T-cell (primary cell): ENCODE data around the gene POMGNT1. TPM values are rescaled to one million over a fixed set of nuclear protein-coding genes. Genes with fewer than 3 reads are reported as not detected.

ENCODE experiments used
- ATAC-seq, 4 experiments: fragments of 200-7000 bp in 3 of 4; fragments of 150-1000 bp in 1 of 4; cut with Tn5 transposase; replicated peaks in 1 of 4; 1 replicate in 3 of 4; 2 replicates in 1 of 4; pipeline ENCODE4 v1.10.0; 2021; ENCODE audit warnings: moderate library complexity in 3 of 4, mild to moderate bottlenecking in 2 of 4, moderate number of reproducible peaks in 1 of 4
- CTCF ChIA-PET, 2 donors: fragments of 300-600 bp; sonication (Branson Sonifier 250); formaldehyde crosslinking; loops; one replicate each; lab custom pipeline; 2022; ENCODE audit warnings: antibody characterized with exemption in 2 of 2; lab: Charles Lee
- POLR2A ChIA-PET, 2 donors: fragments of 300-600 bp; sonication (Branson Sonifier 250); formaldehyde crosslinking; loops; one replicate each; lab custom pipeline; 2022; ENCODE audit warnings: antibody characterized with exemption in 2 of 2; lab: Charles Lee
- DNase-seq, 35 experiments: peaks; one replicate each; pipeline versions ENCODE4 v3.0.0 to v3.0.0-alpha.2; 2013 to 2023
- H3K27ac ChIP-seq: one replicate; pipeline ENCODE4 v1.5.1; 2013; ENCODE audit warnings: low read length
- H3K27me3 ChIP-seq, 2 experiments: replicated peaks in 1 of 2; 1 replicate in 1 of 2; 2 replicates in 1 of 2; pipeline versions ENCODE4 v1.6.1 to v1.7.0; 2013; ENCODE audit warnings: low read length in 1 of 2, mixed read lengths in 1 of 2; ENCODE audit not compliant: control insufficient read depth in 2 of 2, insufficient read depth in 2 of 2; ENCODE audit errors: extremely low read depth in 1 of 2
- H3K36me3 ChIP-seq, 2 donors: 1 replicate in 1 of 2; 2 replicates in 1 of 2; pipeline versions ENCODE4 v1.6.1 to v1.7.0; 2013; ENCODE audit warnings: low read length in 1 of 2; ENCODE audit not compliant: control insufficient read depth in 2 of 2, insufficient read depth in 1 of 2; ENCODE audit errors: extremely low read depth in 1 of 2
- H3K4me1 ChIP-seq, 2 experiments: 1 replicate in 1 of 2; 2 replicates in 1 of 2; pipeline versions ENCODE4 v1.6.1 to v1.7.0; 2013; ENCODE audit warnings: low read length in 2 of 2, mixed read lengths in 1 of 2; ENCODE audit not compliant: insufficient read depth in 2 of 2, control insufficient read depth in 1 of 2; ENCODE audit errors: extremely low read depth in 1 of 2
- H3K4me3 ChIP-seq, 2 donors: 1 replicate in 1 of 2; 2 replicates in 1 of 2; pipeline versions ENCODE4 v1.5.1 to v1.7.0; 2013; ENCODE audit warnings: mild to moderate bottlenecking in 2 of 2, low read length in 1 of 2, moderate library complexity in 1 of 2; ENCODE audit not compliant: control insufficient read depth in 1 of 2; ENCODE audit errors: extremely low read depth in 1 of 2
- H3K9me3 ChIP-seq: 2 replicates; pipeline ENCODE4 v1.7.0; 2013
- H3K27ac Mint-ChIP-seq, 2 donors: one replicate each; pipeline ENCODE4 v1.8.0; 2020 to 2021; ENCODE audit warnings: mild to moderate bottlenecking in 2 of 2, mixed read lengths in 2 of 2
- H3K27me3 Mint-ChIP-seq, 2 donors: one replicate each; pipeline ENCODE4 v1.8.0; 2021 to 2022; ENCODE audit warnings: mixed read lengths in 2 of 2
- H3K36me3 Mint-ChIP-seq: one replicate; pipeline ENCODE4 v1.8.0; 2021; ENCODE audit warnings: mixed read lengths
- H3K4me1 Mint-ChIP-seq, 3 donors: one replicate each; pipeline ENCODE4 v1.8.0; 2020 to 2022; ENCODE audit warnings: mixed read lengths in 3 of 3, mild to moderate bottlenecking in 1 of 3
- H3K4me3 Mint-ChIP-seq, 3 donors: one replicate each; pipeline ENCODE4 v1.8.0; 2020 to 2022; ENCODE audit warnings: mild to moderate bottlenecking in 3 of 3, mixed read lengths in 3 of 3, moderate library complexity in 3 of 3
- H3K9me3 Mint-ChIP-seq, 3 donors: one replicate each; pipeline ENCODE4 v1.8.0; 2020 to 2022; ENCODE audit warnings: mixed read lengths in 3 of 3
- WGBS: methylation state at CpG from one replicate; pipeline ENCODE4 v1.1.5; 2013; ENCODE audit warnings: missing lambda C conversion rate; ENCODE audit not compliant: insufficient coverage; 5-methylcytosine and 5-hydroxymethylcytosine counted together
- total RNA-seq, 35 experiments: library from RNA in 6 of 35; stranded (reverse) in 6 of 35; fragments of 120-200 nt in 1 of 35; gene quantifications; one replicate each; pipeline versions ENCODE4 v1.2.1 to v1.2.4 and lab custom pipeline; 2013 to 2026

The POMGNT1 gene
- total RNA-seq, 5 donors from 2014 or later (not counting 1 experiment from before 2014, with no cell fraction given): 38.0 to 49.6 (median 42.2) TPM

DNA sequence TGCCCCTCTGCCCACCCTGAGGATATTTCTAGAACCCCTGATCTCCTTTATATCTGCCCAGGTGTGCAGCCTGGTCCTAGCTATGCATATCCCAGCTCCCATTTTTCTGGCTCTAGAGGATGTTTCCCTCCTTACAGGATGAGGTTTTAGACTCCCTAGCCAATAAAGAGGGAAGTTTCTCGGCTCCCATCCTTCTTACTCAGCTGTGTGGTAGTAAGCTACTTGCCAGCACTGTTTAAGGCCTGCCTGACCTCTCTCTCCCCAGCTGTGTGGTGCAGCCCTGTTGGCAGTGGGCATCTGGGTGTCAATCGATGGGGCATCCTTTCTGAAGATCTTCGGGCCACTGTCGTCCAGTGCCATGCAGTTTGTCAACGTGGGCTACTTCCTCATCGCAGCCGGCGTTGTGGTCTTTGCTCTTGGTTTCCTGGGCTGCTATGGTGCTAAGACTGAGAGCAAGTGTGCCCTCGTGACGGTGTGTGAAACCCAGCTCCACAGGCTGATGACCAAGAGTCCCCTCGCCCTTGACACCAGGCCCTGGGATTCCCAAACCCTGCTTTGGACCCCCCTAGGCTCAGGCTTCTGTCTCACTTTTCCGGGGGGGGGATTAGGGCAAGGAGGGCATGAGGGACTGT is 14.2 kb downstream of the POMGNT1 start:
- Mint-ChIP-seq H3K36me3 (peaks cover 10% of the 10 kb centered on the region), H3K9me3 (no peaks in the 10 kb centered on the region), H3K27me3 (no peaks in the 10 kb centered on the region), H3K4me1 (peaks cover 6 to 18% (median 9%) of the 10 kb centered on the region in 3 donors), H3K4me3 (no peak overlapping the region), H3K27ac (no peak overlapping the region)
- H3K4me1 ChIP-seq: peaks cover 0 to 21% of the 10 kb centered on the region in 2 experiments
- ATAC-seq (peak in 1 of 4 experiments; percentile 16), DNase-seq (peak in 2 of 35 experiments; percentile 13 to 20)
- H3K27ac ChIP-seq: no peak overlapping the region
- no peak overlapping the region for H3K4me3 ChIP-seq
- peaks cover 0 to 9% of the 10 kb centered on the region in 2 donors for H3K36me3 ChIP-seq
- no peaks in the 10 kb centered on the region for H3K9me3 ChIP-seq
- ChIA-PET POLR2A (no interaction called here), CTCF (interaction anchor here in 1 of 2 donors (0.6 to 1.8 kb wide), 2 partner anchors 147 to 151 kb away, joined by 4 to 7 read pairs; no protein-coding TSS in a partner anchor)
- peaks cover 0 to 6% of the 10 kb centered on the region in 2 experiments for H3K27me3 ChIP-seq
- WGBS: 66% methylated on average over 9 of the region's 12 CpGs

GRCh38 chr1:46183079-46183847 is 15.0 kb downstream of the POMGNT1 start:
- peaks cover 0 to 6% of the 10 kb centered on the region in 2 donors for H3K36me3 ChIP-seq
- DNase-seq (no peak), ATAC-seq (no peak)
- H3K4me3 ChIP-seq: no peak overlapping the region
- no peak overlapping the region for H3K4me3 Mint-ChIP-seq
- ChIA-PET POLR2A (no interaction called here), CTCF (interaction anchor here in 1 of 2 donors (0.7 to 1.8 kb wide), 2 partner anchors 146 to 346 kb away, joined by 3 to 7 read pairs; no protein-coding TSS in a partner anchor)
- H3K27ac Mint-ChIP-seq: no peak overlapping the region
- no peaks in the 10 kb centered on the region for H3K27me3 Mint-ChIP-seq
- H3K27me3 ChIP-seq: peaks cover 0 to 6% of the 10 kb centered on the region in 2 experiments
- H3K4me1 Mint-ChIP-seq: peaks cover 6 to 18% (median 9%) of the 10 kb centered on the region in 3 donors
- no peaks in the 10 kb centered on the region for H3K9me3 Mint-ChIP-seq
- no peaks in the 10 kb centered on the region for H3K9me3 ChIP-seq
- WGBS: 94% methylated on average over 3 of the region's 8 CpGs
- H3K27ac ChIP-seq: no peak overlapping the region
- H3K36me3 Mint-ChIP-seq: peaks cover 8% of the 10 kb centered on the region
- peaks cover 0 to 21% of the 10 kb centered on the region in 2 experiments for H3K4me1 ChIP-seq

GRCh38 chr1:46181343-46182260 is 16.6 kb downstream of the POMGNT1 start:
- Histone ChIP-seq H3K9me3 (no peaks in the 10 kb centered on the region), H3K27ac (no peak overlapping the region), H3K27me3 (peaks cover 0 to 6% of the 10 kb centered on the region in 2 experiments), H3K4me3 (no peak overlapping the region), H3K4me1 (peaks cover 0 to 21% of the 10 kb centered on the region in 2 experiments), H3K36me3 (no peaks in the 10 kb centered on the region)
- CTCF ChIA-PET: interaction anchor here (0.8 to 1.9 kb wide), 10 partner anchors 42 to 180 kb away, joined by 3 to 7 read pairs (median 3); no protein-coding TSS in a partner anchor
- no peak overlapping the region for H3K27ac Mint-ChIP-seq
- 87% methylated on average over 6 of the region's 10 CpGs for WGBS
- H3K4me1 Mint-ChIP-seq: peaks cover 6 to 18% (median 9%) of the 10 kb centered on the region in 3 donors
- H3K36me3 Mint-ChIP-seq: no peaks in the 10 kb centered on the region
- ATAC-seq (no peak), DNase-seq (no peak)
- H3K9me3 Mint-ChIP-seq: no peaks in the 10 kb centered on the region
- POLR2A ChIA-PET: no interaction called here
- no peaks in the 10 kb centered on the region for H3K27me3 Mint-ChIP-seq
- H3K4me3 Mint-ChIP-seq: no peak overlapping the region

DNA sequence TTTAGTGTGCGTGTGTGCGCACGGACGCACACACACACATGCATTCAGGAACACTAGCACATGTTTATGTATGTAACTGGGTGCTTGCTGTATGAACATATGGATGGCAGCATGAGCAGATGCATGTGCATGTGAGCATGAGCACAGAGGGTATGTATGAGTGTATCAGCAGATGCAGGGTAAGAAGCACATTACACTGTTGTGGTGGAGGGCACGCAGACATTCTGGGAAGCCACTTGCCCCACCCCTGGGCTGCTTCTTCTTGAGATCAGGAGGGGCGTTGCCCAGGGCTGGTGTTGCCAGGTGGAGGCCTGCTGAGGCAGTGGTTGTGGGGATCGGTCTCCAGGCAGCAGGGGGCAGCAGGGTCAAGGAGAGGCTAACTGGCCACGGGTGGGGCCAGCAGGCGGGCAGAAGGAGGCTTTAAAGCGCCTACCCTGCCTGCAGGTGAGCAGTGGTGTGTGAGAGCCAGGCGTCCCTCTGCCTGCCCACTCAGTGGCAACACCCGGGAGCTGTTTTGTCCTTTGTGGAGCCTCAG is 18.1 kb downstream of the POMGNT1 start:
- ChIA-PET POLR2A (no interaction called here), CTCF (interaction anchor here (0.6 to 1.9 kb wide), 3 partner anchors 32 to 143 kb away, joined by 3 to 7 read pairs (median 3); no protein-coding TSS in a partner anchor)
- Histone ChIP-seq H3K36me3 (no peaks in the 10 kb centered on the region), H3K4me1 (peaks cover 0 to 17% of the 10 kb centered on the region in 2 experiments), H3K9me3 (no peaks in the 10 kb centered on the region), H3K4me3 (no peak overlapping the region), H3K27ac (no peak overlapping the region), H3K27me3 (peaks cover 0 to 6% of the 10 kb centered on the region in 2 experiments)
- no peaks in the 10 kb centered on the region for H3K27me3 Mint-ChIP-seq
- H3K9me3 Mint-ChIP-seq: no peaks in the 10 kb centered on the region
- H3K36me3 Mint-ChIP-seq: no peaks in the 10 kb centered on the region
- peaks cover 3 to 14% (median 4%) of the 10 kb centered on the region in 3 donors for H3K4me1 Mint-ChIP-seq
- 77% methylated on average over 8 of the region's 12 CpGs for WGBS
- DNase-seq (no peak), ATAC-seq (no peak)
- no peak overlapping the region for H3K4me3 Mint-ChIP-seq
- H3K27ac Mint-ChIP-seq: no peak overlapping the region

DNA sequence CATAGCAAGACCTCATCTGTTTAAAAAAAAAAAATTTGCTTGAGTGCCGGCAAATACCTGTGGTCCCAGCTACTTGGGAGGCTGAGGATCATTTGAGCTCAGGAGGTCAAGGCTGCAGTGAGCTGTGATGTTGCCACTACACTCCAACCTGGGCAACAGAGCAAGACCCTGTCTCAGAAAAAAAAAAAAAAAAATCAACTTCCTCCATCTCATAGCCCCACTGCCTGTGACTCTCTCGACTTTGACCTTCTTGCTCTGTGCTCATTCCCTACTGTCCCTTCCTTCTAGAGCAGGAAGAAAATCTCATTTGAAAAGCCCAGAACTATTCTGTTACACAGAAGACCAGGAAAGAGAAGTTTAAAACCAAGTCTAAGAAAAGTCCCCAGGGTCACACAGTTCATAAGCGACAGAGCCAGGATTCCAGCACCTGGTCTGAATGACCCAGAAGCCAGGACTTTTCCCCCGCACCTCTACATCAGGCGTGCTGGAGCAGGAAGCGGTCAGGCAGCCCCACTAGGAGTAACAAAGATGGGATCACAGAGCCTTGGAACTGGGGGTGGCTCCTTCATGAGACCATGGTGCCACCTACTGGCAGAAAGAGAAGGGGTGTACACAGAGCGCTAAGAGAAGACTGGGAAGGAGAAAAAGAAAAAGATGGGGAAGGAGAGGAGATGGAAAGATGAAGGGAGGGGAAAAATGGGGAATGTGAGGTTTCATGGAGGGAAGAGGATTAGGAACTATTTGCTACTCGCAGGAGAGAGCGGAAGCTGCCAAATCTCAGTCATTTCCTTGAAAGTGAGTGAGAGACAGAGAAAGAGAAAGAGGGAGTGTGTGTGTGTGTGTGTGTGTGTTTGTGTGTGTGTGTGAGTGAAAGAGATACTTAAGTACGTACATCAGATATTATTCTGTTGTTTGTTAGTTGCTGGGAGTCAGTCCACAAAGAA is 18.8 kb downstream of the POMGNT1 start:
- H3K27ac Mint-ChIP-seq: no peak overlapping the region
- no peaks in the 10 kb centered on the region for H3K9me3 Mint-ChIP-seq
- DNase-seq: peak in 33 of 35 experiments; percentile 22 to 83 (median 53)
- Histone ChIP-seq H3K4me3 (no peak overlapping the region), H3K27me3 (peaks cover 0 to 6% of the 10 kb centered on the region in 2 experiments), H3K9me3 (no peaks in the 10 kb centered on the region), H3K36me3 (no peaks in the 10 kb centered on the region), H3K4me1 (peaks cover 0 to 9% of the 10 kb centered on the region in 2 experiments), H3K27ac (no peak overlapping the region)
- no peak overlapping the region for H3K4me3 Mint-ChIP-seq
- WGBS: 19% methylated on average over 7 of the region's 10 CpGs
- peak; percentile 74 to 91 (median 80) for ATAC-seq
- peaks cover 0 to 7% (median 0%) of the 10 kb centered on the region in 3 donors for H3K4me1 Mint-ChIP-seq
- ChIA-PET CTCF (interaction anchor here in 1 of 2 donors (0.6 to 1.7 kb wide), 3 partner anchors 75 to 143 kb away, joined by 3 to 5 read pairs (median 4); no protein-coding TSS in a partner anchor), POLR2A (no interaction called here)
- no peaks in the 10 kb centered on the region for H3K27me3 Mint-ChIP-seq
- no peaks in the 10 kb centered on the region for H3K36me3 Mint-ChIP-seq
